Bronchial epithelial cell (primary cell): ENCODE measurements around the gene RPP30. TPM values are rescaled to one million over a fixed set of nuclear protein-coding genes. Genes with fewer than 3 reads are reported as not detected.
"Not testable (repeated sequence)": the region's sequence is repeated elsewhere in the genome, so short reads cannot be mapped to it uniquely, and the experiment has no call there.

Source experiments
- DNase-seq: peaks from one replicate; pipeline ENCODE4 v3.0.0-alpha.2; 2010; ENCODE audit warnings: low read depth
- FAIRE-seq: peaks from 2 replicates; lab custom pipeline; 2011; peaks lifted over from hg19 to GRCh38; lab: Jason Lieb, UNC
- H3K27me3 ChIP-seq: 2 replicates; pipeline ENCODE4 v1.5.1; 2011; ENCODE audit warnings: low read length; ENCODE audit not compliant: control insufficient read depth, insufficient read depth
- H3K36me3 ChIP-seq: 2 replicates; pipeline ENCODE4 v1.5.1; 2011; ENCODE audit warnings: low read length; ENCODE audit not compliant: control insufficient read depth, insufficient read depth
- H3K4me3 ChIP-seq: 2 replicates; pipeline ENCODE4 v1.5.1; 2011; ENCODE audit warnings: mild to moderate bottlenecking, low read depth, low read length, control low read depth
- CTCF ChIP-seq: IDR thresholded peaks from 2 replicates; pipeline ENCODE4 v1.5.1; 2011; ENCODE audit warnings: mild to moderate bottlenecking, moderate library complexity, low read length, control low read depth, inconsistent platforms; ENCODE audit not compliant: insufficient read depth, severe bottlenecking
- total RNA-seq: library from RNA; depleted of rRNA; stranded (reverse); fragments of >200 nt; gene quantifications from 2 replicates; pipeline ENCODE4 v1.2.1, GENCODE V29; 2014

RPP30 gene
- total RNA-seq, 1 donor from 2014 or later, result 25.0 TPM

DNA sequence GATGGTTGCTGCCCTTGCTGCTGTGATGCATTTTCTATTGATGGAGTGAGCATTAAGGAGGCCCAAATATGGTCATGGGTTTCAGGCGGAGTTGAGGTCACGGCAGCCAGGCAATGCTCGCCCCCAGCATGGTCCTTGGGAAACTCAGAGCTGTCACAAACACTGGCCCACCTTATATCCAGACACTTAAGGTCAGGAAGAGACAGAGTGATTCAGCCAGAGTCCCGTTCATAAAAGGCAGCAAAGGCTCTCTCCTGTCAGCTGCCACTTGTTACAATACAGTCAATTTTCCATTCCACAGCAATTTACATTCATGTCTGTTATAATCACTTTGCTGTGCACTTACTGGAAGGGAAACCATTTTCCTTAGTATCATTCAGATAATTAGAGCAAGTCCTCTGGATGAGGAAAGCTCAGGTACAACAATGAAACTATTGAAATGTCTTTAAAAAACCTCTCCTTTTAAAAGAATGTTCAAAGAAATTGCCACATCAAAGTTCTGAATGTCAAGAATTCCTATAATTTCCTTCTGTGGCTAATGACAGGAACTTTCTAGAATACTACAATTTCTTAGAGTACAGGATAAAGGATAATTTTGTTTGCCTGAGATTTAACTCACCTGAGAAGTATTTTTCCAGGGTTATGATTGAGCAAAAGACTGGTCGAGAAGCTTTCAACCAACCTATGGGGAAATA is 64.0 kb downstream of the RPP30 start:
- DNase-seq (no peak), FAIRE-seq (no peak)
- Histone ChIP-seq H3K36me3 (no peaks in the 10 kb centered on the region), H3K4me3 (no peak overlapping the region), H3K27me3 (no peaks in the 10 kb centered on the region)
- no peak for TF ChIP-seq CTCF

DNA sequence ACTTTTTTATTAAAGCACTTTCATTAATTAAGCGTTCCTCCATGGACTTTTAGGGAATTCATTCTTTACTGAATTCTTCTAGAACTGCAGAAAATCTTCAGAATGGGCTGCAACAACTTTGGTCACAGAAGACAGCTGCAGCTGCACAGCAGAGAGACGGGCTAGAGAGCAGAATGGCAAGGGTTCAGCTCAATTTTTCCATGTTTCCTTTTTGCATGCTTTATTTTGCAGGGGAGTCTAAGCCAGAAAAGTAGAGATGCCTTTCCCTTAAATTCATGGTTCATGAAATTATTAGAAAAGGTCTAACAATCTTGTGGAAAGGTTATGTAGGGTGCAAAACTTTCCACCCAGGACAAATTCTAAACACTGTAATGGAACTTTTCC is 64.5 kb downstream of the RPP30 start:
- H3K27me3 ChIP-seq, result no peaks in the 10 kb centered on the region
- no peak for TF ChIP-seq CTCF
- H3K4me3 ChIP-seq, result no peak overlapping the region
- FAIRE-seq (no peak), DNase-seq (no peak)
- H3K36me3 ChIP-seq, result no peaks in the 10 kb centered on the region

- TF ChIP-seq CTCF, result no peak
- FAIRE-seq (no peak), DNase-seq (peak; percentile 12)
- H3K4me3 ChIP-seq, result no peak overlapping the region
- no peaks in the 10 kb centered on the region for H3K27me3 ChIP-seq
- no peaks in the 10 kb centered on the region for H3K36me3 ChIP-seq
These were observed 66.0 kb downstream of the RPP30 start for GRCh38 chr10:90937645-90938258.

DNA sequence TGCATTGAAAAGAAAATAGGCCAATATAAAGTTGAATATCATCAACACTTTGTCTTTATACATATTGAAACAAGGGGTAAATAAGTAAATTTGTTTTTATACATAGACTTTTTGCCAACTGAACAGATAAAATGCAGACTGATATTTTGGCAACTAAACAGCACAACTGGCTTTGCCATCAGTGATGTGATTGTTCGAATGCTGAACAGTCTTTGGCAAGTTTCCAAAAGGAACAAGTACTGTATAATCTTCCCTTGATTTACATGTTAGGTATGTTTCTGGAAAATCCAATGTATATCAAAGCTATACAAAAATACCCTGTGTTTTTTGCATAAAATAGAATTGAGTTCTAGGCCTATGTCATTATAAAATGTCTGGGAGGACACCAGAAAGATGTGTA is 67.3 kb downstream of the RPP30 start:
- Histone ChIP-seq H3K27me3 (no peaks in the 10 kb centered on the region), H3K36me3 (no peaks in the 10 kb centered on the region), H3K4me3 (no peak overlapping the region)
- DNase-seq (no peak), FAIRE-seq (no peak)
- no peak for TF ChIP-seq CTCF

- FAIRE-seq (no peak), DNase-seq (no peak)
- Histone ChIP-seq H3K4me3 (no peak overlapping the region), H3K27me3 (no peaks in the 10 kb centered on the region), H3K36me3 (no peaks in the 10 kb centered on the region)
- TF ChIP-seq CTCF, result no peak
These were observed 67.9 kb downstream of the RPP30 start for GRCh38 chr10:90939648-90940047.

DNA sequence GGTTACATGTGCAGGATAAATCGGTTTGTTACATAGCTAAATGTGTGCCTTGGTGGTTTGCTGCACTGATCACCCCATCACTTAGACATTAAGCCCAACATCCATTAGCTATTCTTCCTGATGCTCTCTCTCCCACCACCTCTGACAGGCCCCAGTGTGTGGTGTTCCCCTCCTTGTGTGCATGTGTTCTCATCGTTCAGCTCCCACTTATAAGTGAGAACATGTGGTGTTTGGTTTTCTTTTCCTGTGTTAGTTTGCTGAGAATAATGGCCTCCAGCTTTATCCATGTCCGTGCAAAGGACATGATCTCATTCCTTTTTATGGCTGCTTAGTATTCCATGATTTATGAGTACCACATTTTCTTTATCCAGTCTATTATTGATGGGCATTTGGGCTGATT is 71.2 kb downstream of the RPP30 start:
- FAIRE-seq, DNase-seq: not testable (repeated sequence)

More for the DNA sequence above, 71.2 kb downstream of the RPP30 start:
- not testable (repeated sequence) for H3K4me3 ChIP-seq, H3K27me3 ChIP-seq, H3K36me3 ChIP-seq
